Natural killer cell (primary cell): ENCODE results near the gene PHACTR1. TPM values are rescaled to one million over a fixed set of nuclear protein-coding genes. Genes with fewer than 3 reads are reported as not detected.

Experiments used
- ATAC-seq, 3 donors: fragments of 150-1000 bp in 2 of 3; fragments of 200-7000 bp in 1 of 3; cut with Tn5 transposase; 1 replicate in 1 of 3; 2 replicates in 2 of 3; pipeline ENCODE4 v1.10.0; 2021; ENCODE audit warnings: mild to moderate bottlenecking in 2 of 3, moderate library complexity in 2 of 3
- DNase-seq, 2 donors: peaks; one replicate each; pipeline versions ENCODE4 v3.0.0 to v3.0.0-alpha.2; 2013 to 2021; ENCODE audit warnings: mixed read lengths in 1 of 2
- H3K27ac ChIP-seq: one replicate; pipeline ENCODE4 v1.5.1; 2013; ENCODE audit warnings: mild to moderate bottlenecking, low read length
- H3K27me3 ChIP-seq: one replicate; pipeline ENCODE4 v1.6.1; 2013; ENCODE audit warnings: low read length; ENCODE audit not compliant: control insufficient read depth, insufficient read depth
- H3K36me3 ChIP-seq: one replicate; pipeline ENCODE4 v1.6.1; 2013; ENCODE audit warnings: low read length; ENCODE audit not compliant: control insufficient read depth, insufficient read depth
- H3K4me1 ChIP-seq: one replicate; pipeline ENCODE4 v1.6.1; 2013; ENCODE audit warnings: low read length; ENCODE audit not compliant: control insufficient read depth, insufficient read depth
- H3K4me3 ChIP-seq: one replicate; pipeline ENCODE4 v1.5.1; 2013; ENCODE audit warnings: low read length
- H3K9me3 ChIP-seq: one replicate; pipeline ENCODE4 v1.6.1; 2013; ENCODE audit warnings: low read length; ENCODE audit not compliant: control insufficient read depth, insufficient read depth
- H3K27ac Mint-ChIP-seq, 2 donors: one replicate each; pipeline ENCODE4 v1.8.0; 2022; ENCODE audit warnings: mild to moderate bottlenecking in 2 of 2, mixed read lengths in 2 of 2, moderate library complexity in 1 of 2
- H3K27me3 Mint-ChIP-seq, 2 donors: one replicate each; pipeline ENCODE4 v1.8.0; 2022; ENCODE audit warnings: low read depth in 2 of 2, mixed read lengths in 2 of 2
- H3K36me3 Mint-ChIP-seq: one replicate; pipeline ENCODE4 v1.8.0; 2022; ENCODE audit warnings: mixed read lengths
- H3K4me1 Mint-ChIP-seq, 2 donors: one replicate each; pipeline ENCODE4 v1.8.0; 2022; ENCODE audit warnings: mixed read lengths in 2 of 2
- H3K4me3 Mint-ChIP-seq: one replicate; pipeline ENCODE4 v1.8.0; 2022; ENCODE audit warnings: mild to moderate bottlenecking, moderate library complexity, mixed read lengths
- H3K9me3 Mint-ChIP-seq, 2 donors: one replicate each; pipeline ENCODE4 v1.8.0; 2022; ENCODE audit warnings: mixed read lengths in 2 of 2
- WGBS: methylation state at CpG from one replicate; pipeline ENCODE4 v1.1.7; 2013; ENCODE audit warnings: missing lambda C conversion rate; ENCODE audit not compliant: insufficient coverage; 5-methylcytosine and 5-hydroxymethylcytosine counted together
- intact Hi-C: fragments of 100-400 bp; cut with micrococcal nuclease; formaldehyde crosslinking; loops from one replicate; pipeline ENCODE4 v1.14.2; 2022
- total RNA-seq, 4 donors: library from RNA; stranded (reverse); fragments of 120-200 nt in 1 of 4; gene quantifications; one replicate each; pipeline versions ENCODE4 v1.2.3 to v1.2.4, GENCODE V29; 2013 to 2022
- TF ChIP-seq, protein P1 (sequence below): fragments of 200-600 bp; IDR thresholded peaks from one replicate; pipeline ENCODE4 v1.8.0; 2022; ENCODE audit warnings: antibody characterized with exemption

PHACTR1 gene
- total RNA-seq, 3 donors from 2014 or later (not counting 1 experiment from before 2014, with no cell fraction given), result 5.2 to 19.0 (median 5.4) TPM

DNA sequence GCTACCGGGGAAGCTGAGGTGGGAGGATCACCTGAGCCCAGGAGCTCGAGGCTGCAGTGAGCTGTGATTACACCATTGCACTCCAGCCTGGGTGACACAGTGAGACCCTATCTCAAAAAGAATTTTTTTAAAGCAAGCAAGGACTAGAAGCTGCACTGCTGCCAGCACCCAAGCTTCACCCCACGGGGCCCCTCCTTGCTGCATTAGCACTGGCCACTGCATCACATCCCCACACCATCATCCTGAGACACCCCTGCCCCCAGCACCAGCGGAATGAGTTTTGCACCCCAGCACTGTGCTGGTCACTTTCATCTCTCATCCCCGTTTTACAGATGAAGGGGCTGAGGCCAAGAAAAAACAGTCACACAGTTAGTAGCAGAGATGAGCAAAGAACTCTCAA lies 580.8 kb downstream of the PHACTR1 start:
- H3K9me3 ChIP-seq, result no peaks in the 10 kb centered on the region
- peaks cover 5 to 10% of the 10 kb centered on the region in 2 donors for H3K4me1 Mint-ChIP-seq
- no peak for DNase-seq
- TF ChIP-seq, protein P1, sequence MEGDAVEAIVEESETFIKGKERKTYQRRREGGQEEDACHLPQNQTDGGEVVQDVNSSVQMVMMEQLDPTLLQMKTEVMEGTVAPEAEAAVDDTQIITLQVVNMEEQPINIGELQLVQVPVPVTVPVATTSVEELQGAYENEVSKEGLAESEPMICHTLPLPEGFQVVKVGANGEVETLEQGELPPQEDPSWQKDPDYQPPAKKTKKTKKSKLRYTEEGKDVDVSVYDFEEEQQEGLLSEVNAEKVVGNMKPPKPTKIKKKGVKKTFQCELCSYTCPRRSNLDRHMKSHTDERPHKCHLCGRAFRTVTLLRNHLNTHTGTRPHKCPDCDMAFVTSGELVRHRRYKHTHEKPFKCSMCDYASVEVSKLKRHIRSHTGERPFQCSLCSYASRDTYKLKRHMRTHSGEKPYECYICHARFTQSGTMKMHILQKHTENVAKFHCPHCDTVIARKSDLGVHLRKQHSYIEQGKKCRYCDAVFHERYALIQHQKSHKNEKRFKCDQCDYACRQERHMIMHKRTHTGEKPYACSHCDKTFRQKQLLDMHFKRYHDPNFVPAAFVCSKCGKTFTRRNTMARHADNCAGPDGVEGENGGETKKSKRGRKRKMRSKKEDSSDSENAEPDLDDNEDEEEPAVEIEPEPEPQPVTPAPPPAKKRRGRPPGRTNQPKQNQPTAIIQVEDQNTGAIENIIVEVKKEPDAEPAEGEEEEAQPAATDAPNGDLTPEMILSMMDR, result no peak
- no peak for ATAC-seq
- H3K27ac Mint-ChIP-seq, result no peak overlapping the region
- intact Hi-C loops, result no loop called here
- H3K4me3 ChIP-seq, result no peak overlapping the region
- H3K36me3 Mint-ChIP-seq, result peaks cover 23% of the 10 kb centered on the region
- H3K4me3 Mint-ChIP-seq, result no peak overlapping the region
- H3K27me3 Mint-ChIP-seq, result no peaks in the 10 kb centered on the region
- no peak overlapping the region for H3K27ac ChIP-seq
- no peaks in the 10 kb centered on the region for H3K9me3 Mint-ChIP-seq
- 97% methylated on average over 5 of the region's 5 CpGs for WGBS
- peaks cover 58% of the 10 kb centered on the region for H3K36me3 ChIP-seq
- peaks cover 4% of the 10 kb centered on the region for H3K4me1 ChIP-seq
- no peaks in the 10 kb centered on the region for H3K27me3 ChIP-seq

- intact Hi-C loops, result no loop called here
- DNase-seq, result no peak
- peaks cover 16 to 21% of the 10 kb centered on the region in 2 donors for H3K4me1 Mint-ChIP-seq
- Histone ChIP-seq H3K4me1 (peaks cover 13% of the 10 kb centered on the region), H3K9me3 (no peaks in the 10 kb centered on the region), H3K27ac (no peak overlapping the region), H3K4me3 (no peak overlapping the region), H3K36me3 (peaks cover 52% of the 10 kb centered on the region), H3K27me3 (no peaks in the 10 kb centered on the region)
- 96% methylated on average over 3 of the region's 3 CpGs for WGBS
- H3K9me3 Mint-ChIP-seq, result no peaks in the 10 kb centered on the region
- TF ChIP-seq, protein P1, result no peak
- no peak overlapping the region for H3K4me3 Mint-ChIP-seq
- peaks cover 23% of the 10 kb centered on the region for H3K36me3 Mint-ChIP-seq
- H3K27ac Mint-ChIP-seq, result no peak overlapping the region
- H3K27me3 Mint-ChIP-seq, result no peaks in the 10 kb centered on the region
- ATAC-seq, result no peak
Measured at GRCh38 chr6:13298446-13298845, 581.9 kb downstream of the PHACTR1 start.

DNA sequence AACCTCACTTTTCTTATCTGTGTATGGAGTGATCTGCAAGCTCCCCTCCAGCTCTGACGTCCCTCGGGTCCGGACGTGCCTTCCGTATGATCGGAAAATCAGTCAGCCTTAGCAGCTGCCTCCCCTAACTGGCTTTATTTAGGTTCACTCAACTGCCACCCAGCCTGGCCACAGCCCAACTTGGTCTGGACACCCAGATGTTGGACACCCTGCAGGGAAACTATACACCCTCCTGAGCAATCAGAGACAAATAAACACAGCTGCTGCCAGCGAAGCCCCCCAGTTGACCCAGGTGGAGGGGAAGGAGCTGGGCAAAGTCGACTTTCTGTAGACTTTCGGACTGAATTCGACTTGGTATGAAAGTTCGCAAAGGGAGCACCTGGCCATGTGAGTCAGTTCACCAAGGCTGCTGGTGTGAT lies 582.8 kb downstream of the PHACTR1 start:
- WGBS, result 83% methylated on average over 11 of the region's 11 CpGs
- Mint-ChIP-seq H3K36me3 (peaks cover 17% of the 10 kb centered on the region), H3K27ac (no peak overlapping the region), H3K9me3 (no peaks in the 10 kb centered on the region), H3K4me1 (peaks cover 19 to 25% of the 10 kb centered on the region in 2 donors), H3K27me3 (no peaks in the 10 kb centered on the region), H3K4me3 (no peak overlapping the region)
- ATAC-seq (no peak), DNase-seq (no peak)
- Histone ChIP-seq H3K4me3 (no peak overlapping the region), H3K36me3 (peaks cover 49% of the 10 kb centered on the region), H3K4me1 (peaks cover 13% of the 10 kb centered on the region), H3K27me3 (no peaks in the 10 kb centered on the region), H3K9me3 (no peaks in the 10 kb centered on the region), H3K27ac (no peak overlapping the region)
- intact Hi-C loops, result no loop called here
- TF ChIP-seq, protein P1, result no peak

GRCh38 chr6:13299918-13300317 lies 583.4 kb downstream of the PHACTR1 start:
- Mint-ChIP-seq H3K4me1 (peaks cover 19 to 20% of the 10 kb centered on the region in 2 donors), H3K4me3 (no peak overlapping the region), H3K27me3 (no peaks in the 10 kb centered on the region), H3K27ac (peak overlapping the region in 1 of 2 donors; percentile 47), H3K9me3 (no peaks in the 10 kb centered on the region), H3K36me3 (peaks cover 12% of the 10 kb centered on the region)
- ATAC-seq (no peak), DNase-seq (no peak)
- Histone ChIP-seq H3K4me1 (peaks cover 13% of the 10 kb centered on the region), H3K9me3 (no peaks in the 10 kb centered on the region), H3K27ac (no peak overlapping the region), H3K27me3 (no peaks in the 10 kb centered on the region), H3K4me3 (no peak overlapping the region), H3K36me3 (peaks cover 49% of the 10 kb centered on the region)
- TF ChIP-seq, protein P1, result no peak
- 91% methylated on average over 6 of the region's 6 CpGs for WGBS
- intact Hi-C loops, result no loop called here
